ENCODE results near the gene BIN2.
"Not testable (repeated sequence)": the region's sequence is repeated elsewhere in the genome, so short reads cannot be mapped to it uniquely, and the experiment has no call there.

Gene BIN2

GRCh38 chr12:51345681-51346080 is 21.7 kb upstream of the BIN2 start:
- no peak for DNase-seq

GRCh38 chr12:51343201-51343600 is 19.2 kb upstream of the BIN2 start:
- no peak for DNase-seq

GRCh38 chr12:51342416-51342815 is 18.4 kb upstream of the BIN2 start:
- no peak for DNase-seq

GRCh38 chr12:51341251-51342007 is 17.5 kb upstream of the BIN2 start:
- peak; percentile 74 to 80 for DNase-seq

GRCh38 chr12:51339750-51340149 is 15.8 kb upstream of the BIN2 start:
- DNase-seq, result no peak

- DNase-seq, result not testable (repeated sequence)
Observed at GRCh38 chr12:51337336-51337735, 13.4 kb upstream of the BIN2 start.

GRCh38 chr12:51335931-51336330 is 12.0 kb upstream of the BIN2 start:
- DNase-seq, result no peak

GRCh38 chr12:51334764-51335163 is 10.8 kb upstream of the BIN2 start:
- DNase-seq, result no peak

- DNase-seq, result no peak
Observed at GRCh38 chr12:51333536-51333935, 9.6 kb upstream of the BIN2 start.

- no peak for DNase-seq
Observed at GRCh38 chr12:51330186-51330585, 6.2 kb upstream of the BIN2 start.

- DNase-seq, result peak in 1 of 2 experiments; percentile 38
Observed at GRCh38 chr12:51329742-51330141, 5.8 kb upstream of the BIN2 start.

GRCh38 chr12:51328587-51328986 is 4.6 kb upstream of the BIN2 start:
- DNase-seq, result no peak

- no peak for DNase-seq
Observed at GRCh38 chr12:51326698-51327439, 2.9 kb upstream of the BIN2 start.

- DNase-seq, result no peak
Observed at GRCh38 chr12:51324953-51325352, 979 bp upstream of the BIN2 start.

- DNase-seq, result peak; percentile 52 to 67
Observed at GRCh38 chr12:51323317-51323960, 535 bp downstream of the BIN2 start.

- DNase-seq, result peak; percentile 53 to 65
Observed at GRCh38 chr12:51322452-51322851, 1.5 kb downstream of the BIN2 start.

GRCh38 chr12:51321882-51322281 is 2.1 kb downstream of the BIN2 start:
- no peak for DNase-seq

GRCh38 chr12:51320695-51321320 is 3.2 kb downstream of the BIN2 start:
- DNase-seq, result no peak

- no peak for DNase-seq
Observed at GRCh38 chr12:51320311-51320694, 3.7 kb downstream of the BIN2 start.

- no peak for DNase-seq
Observed at GRCh38 chr12:51318846-51319599, 5.0 kb downstream of the BIN2 start.

- not testable (repeated sequence) for DNase-seq
Observed at GRCh38 chr12:51318057-51318806, 5.7 kb downstream of the BIN2 start.

- DNase-seq, result no peak
Observed at GRCh38 chr12:51311389-51311788, 12.6 kb downstream of the BIN2 start.

Data from activated CD4-positive, alpha-beta T cell treated with anti-CD3 and anti-CD28 coated beads, Interleukin-2, amount 50 U/mL, for 48 hours (primary cell).